GM08714 (cell line): Measurements from ENCODE around the gene IL10.
A peak's percentile ranks its signal among the peaks of the same experiment; 100 is the strongest.
"Not testable (repeated sequence)": the region's sequence is repeated elsewhere in the genome, so short reads cannot be mapped to it uniquely, and the experiment has no call there.

Experiments used
- H3K4me3 ChIP-seq: fragments of 200-500 bp; sonication (Bioruptor generic); 2 replicates; pipeline ENCODE4 v1.5.1; 2014; ENCODE audit warnings: mild to moderate bottlenecking, low read length, inconsistent platforms
- ZNF274 ChIP-seq: IDR thresholded peaks from 2 replicates; pipeline ENCODE4 v1.6.1; 2012; ENCODE audit warnings: mild to moderate bottlenecking, low read depth, low read length

The IL10 gene

GRCh38 chr1:206783506-206783905 is 11.2 kb upstream of the IL10 start:
- no peak for TF ChIP-seq ZNF274
- H3K4me3 ChIP-seq: no peak overlapping the region

GRCh38 chr1:206782448-206782847 is 10.2 kb upstream of the IL10 start:
- no peak for TF ChIP-seq ZNF274
- no peak overlapping the region; the same call in 1 of the 2 replicates for H3K4me3 ChIP-seq

DNA sequence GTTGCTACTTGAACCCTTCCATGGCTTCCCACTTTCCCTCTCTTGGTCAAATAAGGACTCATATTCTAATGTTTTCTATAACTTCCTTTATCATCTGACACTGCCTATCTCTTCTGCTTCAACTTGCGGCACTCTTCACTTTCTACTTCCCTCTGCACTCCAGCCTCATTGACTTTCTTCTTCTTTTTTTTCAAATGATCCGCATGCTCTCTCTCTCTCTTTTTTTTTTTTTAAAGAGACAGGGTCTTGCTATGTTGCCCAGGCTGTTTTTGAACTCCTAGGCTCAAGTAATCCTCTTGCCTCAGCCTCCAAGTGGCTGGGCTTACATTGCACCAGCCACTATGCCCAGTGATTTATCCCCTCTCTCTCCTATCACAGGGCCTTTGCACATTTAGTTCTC is 7.3 kb upstream of the IL10 start:
- no peak overlapping the region for H3K4me3 ChIP-seq
- TF ChIP-seq ZNF274: no peak

DNA sequence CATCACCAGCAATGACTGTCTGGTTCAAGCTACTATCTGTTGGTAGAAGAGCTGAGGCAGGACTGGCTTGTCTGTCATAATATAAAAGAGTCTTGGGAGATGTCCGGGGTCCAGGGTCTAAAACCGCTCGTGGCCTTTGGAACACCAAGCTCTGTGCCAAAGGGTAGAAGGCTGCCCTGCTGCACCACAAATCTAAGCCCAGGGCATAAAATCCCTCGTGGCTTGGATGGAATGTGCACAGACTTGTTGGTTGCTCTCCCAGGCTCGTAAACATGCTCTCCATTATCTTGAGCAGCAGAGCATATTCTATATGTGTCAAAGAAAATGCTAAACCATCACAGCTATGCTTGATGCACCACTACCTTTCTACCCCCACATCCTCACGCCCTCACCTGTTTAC is 6.6 kb upstream of the IL10 start:
- H3K4me3 ChIP-seq: not testable (repeated sequence)

- H3K4me3 ChIP-seq: no peak overlapping the region
- TF ChIP-seq ZNF274: no peak
Observed at GRCh38 chr1:206778031-206778430, 5.7 kb upstream of the IL10 start.

- no peak for TF ChIP-seq ZNF274
- H3K4me3 ChIP-seq: no peak overlapping the region
Observed at GRCh38 chr1:206776229-206776628, 3.9 kb upstream of the IL10 start.

- H3K4me3 ChIP-seq: no peak overlapping the region; the same call in 1 of the 2 replicates
- TF ChIP-seq ZNF274: no peak
Observed at GRCh38 chr1:206774093-206774492, 1.8 kb upstream of the IL10 start.

DNA sequence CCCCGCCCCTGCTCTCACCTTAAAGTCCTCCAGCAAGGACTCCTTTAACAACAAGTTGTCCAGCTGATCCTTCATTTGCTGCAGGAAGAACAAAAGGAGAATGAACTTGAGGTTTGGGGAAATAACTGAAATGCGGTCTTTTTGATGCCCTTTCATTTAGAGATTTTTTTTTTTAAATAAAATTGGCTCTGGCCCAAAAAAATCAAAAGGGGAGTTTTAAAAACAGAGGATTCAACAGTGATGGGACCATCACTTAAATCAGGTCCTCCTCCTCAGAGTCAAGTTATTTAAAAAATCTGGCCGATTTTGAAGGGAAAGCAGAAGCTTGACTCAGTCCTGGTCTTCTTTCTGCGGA is 979 bp downstream of the IL10 start:
- H3K4me3 ChIP-seq: peak overlapping the region; percentile 34; the same call in 1 of the 2 replicates
- no peak for TF ChIP-seq ZNF274

DNA sequence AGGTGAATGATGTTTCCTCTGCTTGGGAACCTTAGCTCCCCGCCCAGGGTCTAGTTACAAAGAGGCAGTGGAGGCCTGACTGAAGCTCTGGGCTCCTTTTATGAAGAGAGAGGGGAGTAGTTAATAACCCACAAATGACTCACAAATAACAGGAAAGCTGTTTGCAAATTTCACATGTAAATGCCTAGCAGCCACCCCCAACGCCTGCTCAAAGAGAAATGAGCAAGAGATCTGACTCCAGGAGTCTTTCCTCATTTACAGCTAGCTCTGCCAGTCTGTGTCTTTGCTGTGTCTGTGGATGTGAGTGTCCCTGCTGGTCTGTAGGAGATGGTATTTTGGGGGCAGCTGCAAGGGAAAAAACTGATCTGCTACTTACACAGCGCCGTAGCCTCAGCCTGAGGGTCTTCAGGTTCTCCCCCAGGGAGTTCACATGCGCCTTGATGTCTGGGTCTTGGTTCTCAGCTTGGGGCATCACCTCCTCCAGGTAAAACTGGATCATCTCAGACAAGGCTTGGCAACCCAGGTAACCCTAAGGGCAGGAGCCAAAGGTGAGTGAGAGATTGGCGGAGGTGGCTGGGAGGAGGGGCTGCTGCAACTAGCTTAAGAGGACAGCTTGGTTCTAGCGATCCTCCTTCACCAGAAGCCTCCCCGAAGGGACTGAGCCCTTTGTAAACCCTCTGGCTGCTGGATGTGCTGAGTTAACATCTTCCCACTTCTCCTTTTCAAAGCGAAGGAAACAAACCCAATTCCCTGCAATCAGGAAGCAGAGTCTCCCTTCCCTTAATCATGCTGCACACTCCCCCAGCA is 1.6 kb downstream of the IL10 start, which contains the start of gene IL19:
IL19 (plus strand) TSS at position 243 of the 807 bp plus-strand sequence. CDS start 65,890 bp downstream, outside the sequence.
- peak within 1 kb of the TSS; percentile 34; the same call in 1 of the 2 replicates for H3K4me3 ChIP-seq
- no peak for TF ChIP-seq ZNF274

DNA sequence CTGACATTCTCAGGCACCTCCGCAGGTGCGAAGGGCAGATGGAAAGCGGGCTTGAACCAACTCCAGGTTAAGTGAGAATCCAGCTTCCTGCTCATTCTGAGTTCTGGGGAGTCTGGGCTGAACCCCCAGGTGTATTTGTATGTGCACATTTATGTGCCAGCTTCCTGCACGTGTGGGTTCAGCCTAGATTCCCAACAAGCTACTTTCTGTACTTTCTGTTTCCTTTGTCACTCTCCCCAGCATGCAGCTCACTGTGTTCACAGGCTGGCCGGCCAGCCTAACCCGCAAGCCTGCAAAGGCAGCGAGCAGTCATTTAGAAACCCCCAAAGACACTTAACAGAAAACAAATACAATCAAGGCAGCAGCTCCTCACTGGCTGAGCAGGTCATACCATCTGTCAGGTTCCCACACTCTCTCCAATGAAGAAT is 3.0 kb downstream of the IL10 start:
- no peak for TF ChIP-seq ZNF274

DNA sequence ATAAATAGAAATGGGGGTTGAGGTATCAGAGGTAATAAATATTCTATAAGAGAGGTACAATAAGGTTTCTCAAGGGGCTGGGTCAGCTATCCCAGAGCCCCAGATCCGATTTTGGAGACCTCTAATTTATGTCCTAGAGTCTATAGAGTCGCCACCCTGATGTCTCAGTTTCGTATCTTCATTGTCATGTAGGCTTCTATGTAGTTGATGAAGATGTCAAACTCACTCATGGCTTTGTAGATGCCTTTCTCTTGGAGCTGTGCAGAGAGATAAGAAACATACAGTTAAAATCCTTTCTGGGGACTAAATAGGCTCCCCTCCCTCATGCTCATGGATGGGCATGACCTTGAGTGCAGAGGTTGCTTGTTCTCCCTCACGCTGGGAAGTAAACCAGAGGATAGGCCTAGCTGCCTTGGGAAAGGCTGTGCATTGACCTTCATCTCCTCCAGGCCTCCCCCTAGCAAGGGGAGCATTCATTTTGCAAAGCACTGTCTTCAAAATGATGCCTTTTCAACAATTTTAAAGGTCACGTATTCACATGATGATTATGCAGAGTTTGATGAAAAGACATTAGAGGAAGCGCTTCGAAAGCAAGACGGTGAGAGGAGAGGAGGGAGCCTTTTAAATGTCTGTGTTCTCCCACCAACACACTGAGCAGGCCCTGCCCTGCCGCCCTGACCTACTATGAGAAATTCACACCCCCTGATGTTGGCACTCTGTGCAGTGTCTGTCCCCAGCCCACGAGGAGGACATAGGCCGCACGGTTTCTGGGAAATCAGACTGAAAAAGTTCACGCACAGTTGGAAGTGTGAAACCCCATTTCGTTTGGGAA is 3.6 kb downstream of the IL10 start:
- TF ChIP-seq ZNF274: no peak
- H3K4me3 ChIP-seq: no peak overlapping the region; the same call in 1 of the 2 replicates

More for the DNA sequence above, 3.0 kb downstream of the IL10 start:
- no peak overlapping the region; the same call in 1 of the 2 replicates for H3K4me3 ChIP-seq

- H3K4me3 ChIP-seq: no peak overlapping the region; the same call in 1 of the 2 replicates
- no peak for TF ChIP-seq ZNF274
Observed at GRCh38 chr1:206766251-206766856, 5.9 kb downstream of the IL10 start.

GRCh38 chr1:206765771-206766170 is 6.5 kb downstream of the IL10 start:
- H3K4me3 ChIP-seq: not testable (repeated sequence)

GRCh38 chr1:206762741-206763364 is 9.4 kb downstream of the IL10 start:
- H3K4me3 ChIP-seq: not testable (repeated sequence)
